GM19099 (cell line): ENCODE data around the gene SMOC1.

ENCODE experiments used
- POLR2A ChIP-seq: IDR thresholded peaks from 3 replicates; pipeline ENCODE4 v1.6.1; 2011; ENCODE audit warnings: low read depth; ENCODE audit not compliant: insufficient read length; ENCODE audit errors: extremely low read depth

Gene SMOC1

GRCh38 chr14:70013271-70013873 is 134.2 kb downstream of the SMOC1 start:
- no peak for TF ChIP-seq POLR2A

- no peak for TF ChIP-seq POLR2A
Measured at GRCh38 chr14:70014406-70015095, 135.3 kb downstream of the SMOC1 start.

DNA sequence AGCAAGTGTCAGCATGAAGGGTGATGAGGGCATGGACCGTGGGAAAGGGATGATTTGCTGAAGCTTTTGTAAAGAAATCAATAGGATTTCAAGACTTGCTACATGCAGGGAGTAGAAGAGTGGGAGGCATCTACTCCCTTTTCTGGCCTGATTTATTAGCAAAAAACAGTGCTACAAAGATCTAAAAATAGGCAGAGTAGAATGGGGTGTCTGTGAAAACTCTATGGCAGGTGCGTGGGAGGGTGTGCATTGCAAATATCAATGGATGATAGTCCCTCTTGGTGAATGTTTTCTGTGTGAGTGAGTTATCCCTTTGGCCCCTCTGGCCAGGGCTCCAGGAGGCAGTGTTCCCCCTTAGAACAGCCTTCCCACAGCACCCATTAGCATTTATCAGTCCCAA is 139.0 kb downstream of the SMOC1 start:
- TF ChIP-seq POLR2A = no peak

GRCh38 chr14:70018713-70019211 is 139.5 kb downstream of the SMOC1 start:
- no peak for TF ChIP-seq POLR2A

- TF ChIP-seq POLR2A = no peak
Measured at GRCh38 chr14:70019695-70020094, 140.5 kb downstream of the SMOC1 start.

DNA sequence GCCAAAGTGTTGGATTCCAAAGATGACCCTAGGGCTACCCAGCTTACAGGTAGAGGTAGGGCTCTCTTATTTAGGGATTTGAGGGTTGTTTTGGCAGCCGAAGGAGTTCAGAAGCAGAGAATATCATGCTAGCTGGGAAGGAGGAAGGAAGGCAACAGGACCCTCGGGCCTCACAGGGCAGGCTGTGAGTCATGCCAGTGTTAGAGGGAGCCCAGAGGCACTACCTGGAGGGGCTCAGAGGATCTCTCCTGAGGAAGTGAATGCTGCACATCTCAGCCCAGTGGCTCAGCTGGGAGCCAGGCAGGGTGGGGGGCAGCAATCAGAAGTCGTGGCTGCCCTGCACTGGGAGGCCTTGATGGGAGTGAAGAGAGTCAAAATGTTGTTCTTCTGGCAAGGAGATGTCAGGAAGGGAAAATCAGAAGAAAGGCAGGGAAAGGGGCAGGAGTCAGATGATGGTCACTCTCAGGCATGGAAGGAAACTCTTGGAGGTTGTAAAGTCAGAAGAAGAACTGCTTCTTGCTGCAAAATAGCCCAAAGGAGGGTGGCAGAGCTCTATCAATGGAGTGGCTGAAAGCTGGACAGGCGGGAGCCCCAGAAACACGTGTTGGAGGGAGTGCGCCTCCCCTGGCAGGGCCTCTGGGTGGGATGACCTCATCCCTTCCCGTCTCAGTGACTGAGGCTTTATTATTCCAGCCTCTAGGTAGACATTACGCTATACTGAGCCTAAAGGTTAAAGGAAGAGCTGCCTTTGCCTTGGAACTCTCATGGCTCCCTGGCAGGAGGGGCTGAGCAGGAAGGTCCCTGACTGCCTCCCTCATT is 141.3 kb downstream of the SMOC1 start:
- TF ChIP-seq POLR2A = no peak

- no peak for TF ChIP-seq POLR2A
Measured at GRCh38 chr14:70021548-70022220, 142.5 kb downstream of the SMOC1 start.

DNA sequence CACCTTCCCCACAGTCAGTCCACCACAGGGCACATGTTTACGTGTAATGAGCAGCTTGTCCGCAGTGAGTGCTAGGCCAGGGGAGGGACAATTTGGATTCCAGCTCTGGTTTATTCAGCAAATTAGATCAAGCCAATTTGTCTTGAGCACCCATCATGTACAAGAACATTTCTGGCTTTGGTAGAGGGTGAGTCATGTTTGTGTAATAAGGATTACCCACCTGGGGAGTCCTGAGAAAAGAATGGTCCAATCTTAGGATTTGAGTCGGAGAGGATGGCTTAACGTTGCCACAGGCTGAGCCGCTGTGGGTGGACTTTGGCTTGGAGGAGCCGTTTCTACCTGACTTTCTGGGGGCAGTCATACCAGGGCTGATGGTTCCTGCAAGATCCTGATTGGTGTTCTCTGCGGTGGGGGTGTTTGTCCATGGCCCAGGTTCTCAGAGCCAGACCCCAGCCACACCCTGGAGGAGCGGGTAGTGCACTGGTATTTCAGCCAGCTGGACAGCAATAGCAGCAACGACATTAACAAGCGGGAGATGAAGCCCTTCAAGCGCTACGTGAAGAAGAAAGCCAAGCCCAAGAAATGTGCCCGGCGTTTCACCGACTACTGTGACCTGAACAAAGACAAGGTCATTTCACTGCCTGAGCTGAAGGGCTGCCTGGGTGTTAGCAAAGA is 143.7 kb downstream of the SMOC1 start:
- no peak for TF ChIP-seq POLR2A

DNA sequence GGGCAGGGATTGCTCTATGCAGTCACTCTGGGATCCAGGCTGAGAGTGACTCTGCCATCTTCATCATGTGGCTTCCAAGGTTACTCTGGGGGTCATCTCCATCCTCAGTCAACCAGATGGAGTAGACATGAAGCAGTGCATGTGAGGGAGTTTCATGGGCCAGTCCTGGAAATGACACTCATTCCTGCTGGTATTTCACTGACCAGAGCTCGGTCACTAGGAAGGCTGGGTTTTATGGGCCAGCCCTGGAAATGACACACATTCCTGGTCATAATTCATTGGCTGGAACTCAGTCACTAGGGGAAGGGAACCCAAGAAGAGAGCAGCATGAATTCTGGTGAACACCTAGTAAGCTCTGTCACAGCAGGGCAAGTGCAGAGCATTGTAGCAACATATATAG is 144.7 kb downstream of the SMOC1 start:
- TF ChIP-seq POLR2A = no peak

GRCh38 chr14:70027785-70028428 is 148.7 kb downstream of the SMOC1 start:
- TF ChIP-seq POLR2A = no peak

GRCh38 chr14:70029296-70030132 is 150.3 kb downstream of the SMOC1 start:
- no peak for TF ChIP-seq POLR2A

DNA sequence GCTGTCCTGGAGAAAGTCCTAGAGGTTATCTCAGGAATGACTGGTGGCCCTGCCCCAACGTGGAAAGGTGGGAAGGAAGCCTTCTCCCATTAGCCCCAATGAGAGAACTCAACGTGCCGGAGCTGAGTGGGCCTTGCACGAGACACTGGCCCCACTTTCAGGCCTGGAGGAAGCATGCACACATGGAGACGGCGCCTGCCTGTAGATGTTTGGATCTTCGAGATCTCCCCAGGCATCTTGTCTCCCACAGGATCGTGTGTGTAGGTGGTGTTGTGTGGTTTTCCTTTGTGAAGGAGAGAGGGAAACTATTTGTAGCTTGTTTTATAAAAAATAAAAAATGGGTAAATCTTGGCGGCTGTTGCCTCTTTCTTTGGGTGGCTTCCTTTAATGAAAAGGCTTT is 152.8 kb downstream of the SMOC1 start:
- TF ChIP-seq POLR2A = no peak

DNA sequence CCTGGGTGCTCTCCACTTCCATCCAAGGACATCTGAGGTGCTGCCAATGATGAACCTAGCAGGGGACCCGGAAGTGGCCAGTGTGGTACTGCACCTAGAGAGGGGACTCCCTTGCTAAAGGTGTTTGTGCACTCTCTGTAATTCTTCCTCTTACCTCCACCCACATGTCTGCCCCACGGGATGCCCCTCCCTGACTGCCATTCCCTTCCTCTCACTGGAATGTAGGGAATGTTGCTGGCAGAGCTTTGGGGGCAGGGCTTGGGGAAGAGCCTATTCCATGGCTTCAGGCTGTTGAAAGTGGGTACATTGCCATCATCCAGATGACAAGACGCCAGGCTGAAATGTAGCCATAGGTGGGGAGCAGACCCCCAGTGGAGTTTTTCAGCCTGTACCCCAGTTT is 153.2 kb downstream of the SMOC1 start:
- TF ChIP-seq POLR2A = no peak
